ENCODE results near the gene SLC25A41. TPM values are rescaled to one million over a fixed set of nuclear protein-coding genes. Genes with fewer than 3 reads are reported as not detected.

The SLC25A41 gene
- total and polyA plus RNA-seq, 5 donors: 0.21 to 0.54 (median 0.36) TPM

GRCh38 chr19:6425732-6426620 is 7.6 kb downstream of the SLC25A41 start:
- peak in 2 of 3 donors; percentile 25 to 61 for DNase-seq
- WGBS: 92% methylated on average over 21 of the region's 21 CpGs
- Histone ChIP-seq H3K9me3 (ENCODE audit: control insufficient read depth, low read length) (no peaks in the 10 kb centered on the region), H3K27me3 (ENCODE audit: control insufficient read depth, insufficient read depth) (no peaks in the 10 kb centered on the region), H3K4me1 (ENCODE audit: control insufficient read depth, insufficient read depth, low read length) (peaks cover 5% of the 10 kb centered on the region), H3K4me3 (ENCODE audit: low read length) (no peak overlapping the region), H3K27ac (ENCODE audit: low read length) (peak overlapping the region; percentile 48)
- intact Hi-C loops (cut with DNase I): no loop called here
- no peak for ATAC-seq

- intact Hi-C loops (cut with DNase I): no loop called here
- Histone ChIP-seq H3K27me3 (ENCODE audit: control insufficient read depth, insufficient read depth) (no peaks in the 10 kb centered on the region), H3K9me3 (ENCODE audit: control insufficient read depth, low read length) (no peaks in the 10 kb centered on the region), H3K4me1 (ENCODE audit: control insufficient read depth, insufficient read depth, low read length) (peaks cover 5% of the 10 kb centered on the region), H3K4me3 (ENCODE audit: low read length) (no peak overlapping the region), H3K27ac (ENCODE audit: low read length) (peak overlapping the region; percentile 48)
- DNase-seq: peak; percentile 100
- peak; percentile 96 for ATAC-seq
- 4% methylated on average over 43 of the region's 43 CpGs for WGBS
Observed at GRCh38 chr19:6424939-6425731, 8.4 kb downstream of the SLC25A41 start.

- WGBS: under 1% methylated on average over 109 of the region's 114 CpGs
- H3K4me3 ChIP-seq (ENCODE audit: low read length): peak within 1 kb of the TSS; percentile 99
- no peaks in the 10 kb centered on the region for H3K9me3 ChIP-seq (ENCODE audit: control insufficient read depth, low read length)
- intact Hi-C loops (cut with DNase I): no loop called here
- peak within 1 kb of the TSS; percentile 48 for H3K27ac ChIP-seq (ENCODE audit: low read length)
- DNase-seq (peak; percentile 29 to 77 (median 66)), ATAC-seq (no peak)
- H3K27me3 ChIP-seq (ENCODE audit: control insufficient read depth, insufficient read depth): no peaks in the 10 kb centered on the region
- H3K4me1 ChIP-seq (ENCODE audit: control insufficient read depth, insufficient read depth, low read length): peaks cover 5% of the 10 kb centered on the region
Observed at GRCh38 chr19:6424195-6424938, 9.2 kb downstream of the SLC25A41 start, which contains the start of gene KHSRP. Gene KHSRP, minus strand, starts transcription at chr19:6424811. Its CDS starts 110 bp downstream, at chr19:6424701.

GRCh38 chr19:6423499-6424194 is 9.9 kb downstream of the SLC25A41 start:
- intact Hi-C loops (cut with DNase I): no loop called here
- H3K4me3 ChIP-seq (ENCODE audit: low read length): peak overlapping the region; percentile 99
- peak overlapping the region; percentile 37 for H3K27ac ChIP-seq (ENCODE audit: low read length)
- no peaks in the 10 kb centered on the region for H3K27me3 ChIP-seq (ENCODE audit: control insufficient read depth, insufficient read depth)
- H3K9me3 ChIP-seq (ENCODE audit: control insufficient read depth, low read length): no peaks in the 10 kb centered on the region
- DNase-seq (peak in 2 of 3 donors; percentile 49 to 71), ATAC-seq (peak in 1 of 2 donors; percentile 1)
- H3K4me1 ChIP-seq (ENCODE audit: control insufficient read depth, insufficient read depth, low read length): peaks cover 5% of the 10 kb centered on the region
- WGBS: under 1% methylated on average over 20 of the region's 20 CpGs

GRCh38 chr19:6421075-6422014 is 12.2 kb downstream of the SLC25A41 start:
- 74% methylated on average over 20 of the region's 20 CpGs for WGBS
- Histone ChIP-seq H3K4me3 (ENCODE audit: low read length) (no peak overlapping the region), H3K9me3 (ENCODE audit: control insufficient read depth, low read length) (no peaks in the 10 kb centered on the region), H3K27ac (ENCODE audit: low read length) (no peak overlapping the region), H3K27me3 (ENCODE audit: control insufficient read depth, insufficient read depth) (no peaks in the 10 kb centered on the region), H3K4me1 (ENCODE audit: control insufficient read depth, insufficient read depth, low read length) (peaks cover 5% of the 10 kb centered on the region)
- ATAC-seq (no peak), DNase-seq (peak in 1 of 3 donors; percentile 40)
- intact Hi-C loops (cut with DNase I): no loop called here

DNA sequence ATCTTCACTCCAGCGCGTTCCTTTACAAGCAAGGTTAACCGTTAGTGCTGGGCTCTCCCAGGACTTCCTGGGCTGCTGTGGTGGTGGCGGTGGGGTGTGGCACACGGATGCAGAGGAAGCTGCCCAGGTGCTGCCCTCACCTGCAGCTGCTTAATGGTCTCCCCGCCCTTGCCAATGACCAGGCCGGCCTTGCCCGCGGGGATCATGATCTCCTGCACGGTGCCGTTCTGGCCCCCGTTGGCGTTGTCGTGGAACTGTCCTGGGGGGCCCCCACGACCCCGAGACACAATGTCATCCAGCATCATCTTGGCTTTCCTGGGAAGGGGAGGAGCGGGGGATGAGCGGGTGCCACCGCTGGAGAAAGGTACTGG is 15.0 kb downstream of the SLC25A41 start:
- ATAC-seq: no peak
- no peak overlapping the region for H3K27ac ChIP-seq (ENCODE audit: low read length)
- WGBS: 90% methylated on average over 19 of the region's 19 CpGs
- no peaks in the 10 kb centered on the region for H3K27me3 ChIP-seq (ENCODE audit: control insufficient read depth, insufficient read depth)
- H3K4me1 ChIP-seq (ENCODE audit: control insufficient read depth, insufficient read depth, low read length): peaks cover 4% of the 10 kb centered on the region
- H3K9me3 ChIP-seq (ENCODE audit: control insufficient read depth, low read length): no peaks in the 10 kb centered on the region
- H3K4me3 ChIP-seq (ENCODE audit: low read length): no peak overlapping the region
- intact Hi-C loops (cut with DNase I): no loop called here
- DNase-seq: peak in 1 of 3 donors; percentile 33

DNA sequence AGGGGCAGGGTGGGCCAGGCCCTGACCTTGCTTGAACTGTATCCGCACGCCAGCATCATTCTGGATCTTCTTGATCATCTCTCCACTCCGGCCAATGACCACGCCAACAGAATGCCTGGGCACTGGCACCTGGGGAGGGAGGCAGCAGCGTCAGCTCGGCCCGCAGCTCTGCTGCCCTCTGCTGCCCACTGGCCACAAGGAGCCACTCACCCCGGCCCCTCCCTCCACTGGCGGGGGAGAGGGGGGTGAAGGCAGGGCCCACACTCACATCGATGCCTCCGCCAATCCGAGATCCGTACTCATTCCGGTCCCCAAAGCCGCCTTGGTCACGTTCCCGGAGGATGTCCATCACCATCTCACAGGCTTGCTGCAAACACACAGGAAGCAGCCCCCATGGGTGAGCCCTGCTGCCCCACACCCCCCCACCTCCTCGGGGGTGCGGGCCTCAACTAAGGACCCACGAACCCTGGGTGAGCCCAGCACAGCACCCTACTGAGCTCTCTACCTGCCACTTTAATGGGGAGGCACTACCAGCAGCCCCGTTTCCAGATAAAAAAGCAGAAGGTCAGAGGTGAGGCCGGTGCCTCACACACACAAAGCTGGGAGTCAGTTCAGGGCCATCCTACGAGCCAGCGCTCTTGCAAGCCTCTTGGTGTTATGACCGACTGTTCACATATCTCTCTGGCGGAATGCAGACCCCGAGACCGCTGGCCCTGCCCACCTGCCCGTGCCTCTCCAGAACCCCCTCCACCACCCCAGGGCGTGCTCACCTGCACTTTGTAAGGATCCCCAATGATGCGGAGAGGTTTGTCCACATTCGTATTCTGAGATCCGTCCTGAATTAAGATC is 15.6 kb downstream of the SLC25A41 start:
- peaks cover 1% of the 10 kb centered on the region for H3K4me1 ChIP-seq (ENCODE audit: control insufficient read depth, insufficient read depth, low read length)
- DNase-seq (peak; percentile 29 to 77 (median 69)), ATAC-seq (peak; percentile 24 to 38)
- intact Hi-C loops (cut with DNase I): no loop called here
- no peaks in the 10 kb centered on the region for H3K27me3 ChIP-seq (ENCODE audit: control insufficient read depth, insufficient read depth)
- H3K27ac ChIP-seq (ENCODE audit: low read length): no peak overlapping the region
- WGBS: 67% methylated on average over 33 of the region's 33 CpGs
- no peaks in the 10 kb centered on the region for H3K9me3 ChIP-seq (ENCODE audit: control insufficient read depth, low read length)
- no peak overlapping the region for H3K4me3 ChIP-seq (ENCODE audit: low read length)

GRCh38 chr19:6416658-6417405 is 16.7 kb downstream of the SLC25A41 start:
- 93% methylated on average over 29 of the region's 29 CpGs for WGBS
- Histone ChIP-seq H3K27ac (ENCODE audit: low read length) (no peak overlapping the region), H3K9me3 (ENCODE audit: control insufficient read depth, low read length) (no peaks in the 10 kb centered on the region), H3K4me1 (ENCODE audit: control insufficient read depth, insufficient read depth, low read length) (no peaks in the 10 kb centered on the region), H3K4me3 (ENCODE audit: low read length) (no peak overlapping the region), H3K27me3 (ENCODE audit: control insufficient read depth, insufficient read depth) (no peaks in the 10 kb centered on the region)
- intact Hi-C loops (cut with DNase I): no loop called here
- DNase-seq: peak in 1 of 3 donors; percentile 20
- no peak for ATAC-seq
